ENCODE measurements around the gene ADSS1.

DNA sequence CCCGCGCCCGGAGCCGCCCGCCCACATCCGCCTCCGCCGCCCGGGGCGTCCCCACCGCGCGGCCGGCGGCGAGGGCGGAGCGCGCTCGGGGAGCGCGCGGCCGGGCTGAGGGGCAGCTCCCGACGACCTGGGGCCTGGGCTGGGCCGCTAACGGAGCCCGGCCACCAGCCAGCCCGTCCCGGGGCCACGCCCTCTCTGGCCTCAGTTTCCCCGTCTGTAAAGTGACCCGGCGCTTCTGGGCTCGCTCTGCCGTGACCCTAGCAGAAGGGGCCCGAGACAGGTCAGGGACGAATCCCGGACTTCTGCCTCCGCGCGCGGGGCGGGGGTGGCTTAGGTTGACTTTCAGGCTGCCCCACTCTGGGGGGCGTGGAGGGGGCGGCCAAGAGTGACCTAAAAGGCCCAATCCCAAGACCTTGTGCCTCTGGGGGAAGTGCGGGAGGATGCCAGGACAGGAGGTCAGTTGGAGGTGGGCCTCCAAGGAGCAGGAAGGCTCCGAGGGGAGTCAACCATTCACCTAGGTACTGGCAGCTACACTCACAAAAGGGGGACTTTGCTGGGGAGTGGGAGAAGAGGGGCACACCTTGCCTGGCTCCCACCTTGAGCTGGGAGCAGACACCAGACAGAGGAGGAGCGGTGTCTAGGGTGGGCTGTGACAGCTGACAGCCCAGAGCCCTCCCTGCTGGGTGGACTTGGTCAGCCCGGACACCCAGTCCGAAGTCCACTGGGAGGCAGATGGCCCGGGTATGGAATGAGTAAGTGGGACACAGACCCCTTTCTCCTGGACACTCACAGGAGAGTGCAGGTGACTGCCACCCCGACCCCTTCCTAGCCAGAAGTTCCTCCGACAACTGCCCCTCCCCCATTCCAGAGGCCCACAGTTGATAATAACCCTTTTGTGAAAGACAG lies 72.0 kb downstream of the ADSS1 start:
- TF ChIP-seq, protein P1, sequence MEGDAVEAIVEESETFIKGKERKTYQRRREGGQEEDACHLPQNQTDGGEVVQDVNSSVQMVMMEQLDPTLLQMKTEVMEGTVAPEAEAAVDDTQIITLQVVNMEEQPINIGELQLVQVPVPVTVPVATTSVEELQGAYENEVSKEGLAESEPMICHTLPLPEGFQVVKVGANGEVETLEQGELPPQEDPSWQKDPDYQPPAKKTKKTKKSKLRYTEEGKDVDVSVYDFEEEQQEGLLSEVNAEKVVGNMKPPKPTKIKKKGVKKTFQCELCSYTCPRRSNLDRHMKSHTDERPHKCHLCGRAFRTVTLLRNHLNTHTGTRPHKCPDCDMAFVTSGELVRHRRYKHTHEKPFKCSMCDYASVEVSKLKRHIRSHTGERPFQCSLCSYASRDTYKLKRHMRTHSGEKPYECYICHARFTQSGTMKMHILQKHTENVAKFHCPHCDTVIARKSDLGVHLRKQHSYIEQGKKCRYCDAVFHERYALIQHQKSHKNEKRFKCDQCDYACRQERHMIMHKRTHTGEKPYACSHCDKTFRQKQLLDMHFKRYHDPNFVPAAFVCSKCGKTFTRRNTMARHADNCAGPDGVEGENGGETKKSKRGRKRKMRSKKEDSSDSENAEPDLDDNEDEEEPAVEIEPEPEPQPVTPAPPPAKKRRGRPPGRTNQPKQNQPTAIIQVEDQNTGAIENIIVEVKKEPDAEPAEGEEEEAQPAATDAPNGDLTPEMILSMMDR (IDR thresholded peaks at IDR 0.05), result no peak
- no peak for TF ChIP-seq EP300 (IDR thresholded peaks at IDR 0.05)

Measured in suprapubic skin (tissue), 3 donors.